Fibroblast of lung (primary cell): ENCODE results near the gene CNMD. TPM values are rescaled to one million over a fixed set of nuclear protein-coding genes. Genes with fewer than 3 reads are reported as not detected.

Experiments
- DNase-seq, 2 donors: peaks; one replicate each; pipeline versions ENCODE4 v3.0.0 to v3.0.0-alpha.2; 2010; ENCODE audit warnings: low read depth in 2 of 2
- H2AFZ ChIP-seq: 2 replicates; pipeline ENCODE4 v1.5.1; 2012; ENCODE audit warnings: low read length, control low read depth, inconsistent platforms
- H3K27ac ChIP-seq: 2 replicates; pipeline ENCODE4 v1.5.1; 2011; ENCODE audit warnings: low read length, control low read depth; ENCODE audit not compliant: insufficient read depth
- H3K27me3 ChIP-seq: 2 replicates; pipeline ENCODE4 v1.5.1; 2011; ENCODE audit warnings: mild to moderate bottlenecking, low read length; ENCODE audit not compliant: control insufficient read depth, insufficient read depth
- H3K36me3 ChIP-seq: 2 replicates; pipeline ENCODE4 v1.5.1; 2011; ENCODE audit warnings: low read length; ENCODE audit not compliant: control insufficient read depth, insufficient read depth
- H3K4me1 ChIP-seq: 2 replicates; pipeline ENCODE4 v1.5.1; 2011; ENCODE audit warnings: low read length; ENCODE audit not compliant: control insufficient read depth, insufficient read depth; ENCODE audit errors: extremely low read depth
- H3K4me2 ChIP-seq: 2 replicates; pipeline ENCODE4 v1.5.1; 2011; ENCODE audit warnings: low read length, control low read depth; ENCODE audit not compliant: insufficient read depth; ENCODE audit errors: extremely low read depth
- H3K4me3 ChIP-seq, 4 experiments: fragments of 200-600 bp in 1 of 4; sonication (generic) in 1 of 4; replicated peaks in 1 of 4; 2 replicates each; pipeline ENCODE4 v1.5.1; 2011 to 2016; ENCODE audit warnings: low read length in 4 of 4, low read depth in 3 of 4, mild to moderate bottlenecking in 3 of 4, control low read depth in 2 of 4, inconsistent platforms in 1 of 4, mixed read lengths in 1 of 4; ENCODE audit not compliant: insufficient read depth in 1 of 4; ENCODE audit errors: control extremely low read depth in 1 of 4
- H3K79me2 ChIP-seq: 2 replicates; pipeline ENCODE4 v1.5.1; 2012; ENCODE audit warnings: mild to moderate bottlenecking, low read length, inconsistent platforms; ENCODE audit not compliant: control insufficient read depth, insufficient read depth
- H3K9ac ChIP-seq: 2 replicates; pipeline ENCODE4 v1.5.1; 2011; ENCODE audit warnings: mild to moderate bottlenecking, low read length, control low read depth; ENCODE audit not compliant: insufficient read depth
- H3K9me3 ChIP-seq: 2 replicates; pipeline ENCODE4 v1.5.1; 2012; ENCODE audit warnings: low read depth, low read length; ENCODE audit not compliant: control insufficient read depth, insufficient read depth
- H4K20me1 ChIP-seq: 2 replicates; pipeline ENCODE4 v1.5.1; 2011; ENCODE audit warnings: low read length; ENCODE audit not compliant: control insufficient read depth, insufficient read depth; ENCODE audit errors: extremely low read depth
- CTCF ChIP-seq, 2 donors: IDR thresholded peaks in 1 of 2; conservative IDR thresholded peaks in 1 of 2; 1 replicate in 1 of 2; 2 replicates in 1 of 2; pipeline ENCODE4 v1.5.1; 2011 to 2012; ENCODE audit warnings: low read length in 2 of 2, control low read depth in 1 of 2, inconsistent platforms in 1 of 2, low read depth in 1 of 2, mild to moderate bottlenecking in 1 of 2
- EZH2 ChIP-seq: IDR thresholded peaks from 2 replicates; pipeline ENCODE4 v1.5.1; 2012; ENCODE audit warnings: low read length, control low read depth, mild to moderate bottlenecking; ENCODE audit errors: missing control alignments
- polyA plus RNA-seq, 2 donors: library from polyadenylated mRNA; depleted of rRNA in 1 of 2; stranded (reverse) in 1 of 2; unstranded in 1 of 2; fragments of >200 nt; gene quantifications; 2 replicates each; pipeline ENCODE4 v1.2.1, GENCODE V29; 2011 to 2012; ENCODE audit warnings: missing spikeins in 1 of 2
- total RNA-seq: library from RNA; depleted of rRNA; stranded (reverse); fragments of >200 nt; gene quantifications from 2 replicates; pipeline ENCODE4 v1.2.1, GENCODE V29; 2014

CNMD gene
- total and polyA plus RNA-seq, 2 donors (not counting 1 experiment from before 2014, with no cell fraction given) = not detected

- Histone ChIP-seq H3K4me1 (no peaks in the 10 kb centered on the region), H3K79me2 (no peaks in the 10 kb centered on the region), H3K27ac (no peak overlapping the region), H3K9ac (no peak overlapping the region), H4K20me1 (no peaks in the 10 kb centered on the region), H3K4me2 (no peak overlapping the region), H3K27me3 (no peaks in the 10 kb centered on the region), H3K36me3 (no peaks in the 10 kb centered on the region), H2AFZ (no peak overlapping the region), H3K9me3 (no peaks in the 10 kb centered on the region), H3K4me3 (no peak overlapping the region)
- no peak for TF ChIP-seq EZH2
- no peak for TF ChIP-seq CTCF (conservative IDR thresholded peaks at IDR 0.05 in 1 of 2, IDR thresholded peaks at IDR 0.05 in 1 of 2; ENCODE audit: low read depth in 1 of 2, low read length in 2 of 2)
- no peak for DNase-seq
Measured at GRCh38 chr13:52701728-52702465, 37.7 kb downstream of the CNMD start.

GRCh38 chr13:52696566-52696965, 43.1 kb downstream of the CNMD start:
- Histone ChIP-seq H2AFZ (no peak overlapping the region), H3K27ac (no peak overlapping the region), H3K9ac (no peak overlapping the region), H3K27me3 (no peaks in the 10 kb centered on the region), H3K36me3 (no peaks in the 10 kb centered on the region), H3K79me2 (no peaks in the 10 kb centered on the region), H3K4me2 (no peak overlapping the region), H3K4me1 (no peaks in the 10 kb centered on the region), H4K20me1 (no peaks in the 10 kb centered on the region), H3K9me3 (no peaks in the 10 kb centered on the region), H3K4me3 (no peak overlapping the region)
- no peak for DNase-seq
- TF ChIP-seq CTCF (conservative IDR thresholded peaks at IDR 0.05 in 1 of 2, IDR thresholded peaks at IDR 0.05 in 1 of 2; ENCODE audit: low read depth in 1 of 2, low read length in 2 of 2) (no peak), EZH2 (no peak)

- no peak overlapping the region for H3K4me3 ChIP-seq
- H3K9me3 ChIP-seq = no peaks in the 10 kb centered on the region
- no peak for TF ChIP-seq EZH2
- TF ChIP-seq CTCF (conservative IDR thresholded peaks at IDR 0.05 in 1 of 2, IDR thresholded peaks at IDR 0.05 in 1 of 2; ENCODE audit: low read depth in 1 of 2, low read length in 2 of 2) = no peak
- no peak overlapping the region for H3K27ac ChIP-seq
- no peak overlapping the region for H3K4me2 ChIP-seq
- H3K79me2 ChIP-seq = no peaks in the 10 kb centered on the region
- H3K9ac ChIP-seq = no peak overlapping the region
- DNase-seq = peak; percentile 42 to 65
- H2AFZ ChIP-seq = no peak overlapping the region
- H3K4me1 ChIP-seq = no peaks in the 10 kb centered on the region
- no peaks in the 10 kb centered on the region for H3K36me3 ChIP-seq
- H3K27me3 ChIP-seq = no peaks in the 10 kb centered on the region
- no peaks in the 10 kb centered on the region for H4K20me1 ChIP-seq
Measured at GRCh38 chr13:52695856-52696255, 43.8 kb downstream of the CNMD start.
